Stimulated activated CD8-positive, alpha-beta memory T cell treated with anti-CD3 and anti-CD28 coated beads, Interleukin-7, amount 100 ng/mL, for 48 hours (primary cell): Measurements from ENCODE around the gene PRRC1.
A peak's percentile ranks its signal among the peaks of the same experiment; 100 is the strongest.
"Not testable (repeated sequence)": the region's sequence is repeated elsewhere in the genome, so short reads cannot be mapped to it uniquely, and the experiment has no call there.

Experiments
- DNase-seq, 2 donors: peaks; one replicate each; pipeline ENCODE4 v3.0.0-alpha.2; 2020; ENCODE audit warnings: low read depth in 1 of 2; ENCODE audit errors: extremely low read depth in 1 of 2

Gene PRRC1

GRCh38 chr5:127540553-127540952, 23.1 kb downstream of the PRRC1 start:
- not testable (repeated sequence) for DNase-seq

DNA sequence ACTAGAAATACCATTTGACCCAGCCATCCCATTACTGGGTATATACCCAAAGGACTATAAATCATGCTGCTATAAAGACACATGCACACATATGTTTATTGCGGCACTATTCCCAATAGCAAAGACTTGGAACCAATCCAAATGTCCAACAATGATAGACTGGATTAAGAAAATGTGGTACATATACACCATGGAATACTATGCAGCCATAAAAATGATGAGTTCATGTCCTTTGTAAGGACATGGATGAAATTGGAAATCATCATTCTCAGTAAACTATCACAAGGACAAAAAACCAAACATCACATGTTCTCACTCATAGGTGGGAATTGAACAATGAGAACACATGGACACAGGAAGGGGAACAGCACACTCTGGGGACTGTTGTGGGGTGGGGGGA, 27.8 kb downstream of the PRRC1 start:
- not testable (repeated sequence) for DNase-seq

DNA sequence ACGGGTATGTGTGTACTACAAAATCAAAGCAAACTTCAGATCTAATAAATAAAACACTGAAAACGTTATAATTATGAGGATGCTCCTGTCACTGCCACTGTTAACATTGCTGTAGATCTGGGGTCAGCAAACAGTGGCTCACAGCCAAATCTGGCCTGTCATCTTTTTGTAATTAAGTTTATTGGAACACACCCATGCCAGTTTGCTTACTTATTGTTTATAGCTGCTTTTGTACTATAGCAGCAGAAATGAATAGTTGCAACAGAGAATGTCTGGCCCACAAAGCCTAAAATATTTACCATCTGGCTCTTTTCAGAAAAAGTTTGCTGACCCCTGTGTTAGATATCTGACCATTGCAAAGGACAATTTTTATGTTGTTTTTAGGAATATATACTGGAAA, 32.1 kb downstream of the PRRC1 start:
- DNase-seq = no peak

DNA sequence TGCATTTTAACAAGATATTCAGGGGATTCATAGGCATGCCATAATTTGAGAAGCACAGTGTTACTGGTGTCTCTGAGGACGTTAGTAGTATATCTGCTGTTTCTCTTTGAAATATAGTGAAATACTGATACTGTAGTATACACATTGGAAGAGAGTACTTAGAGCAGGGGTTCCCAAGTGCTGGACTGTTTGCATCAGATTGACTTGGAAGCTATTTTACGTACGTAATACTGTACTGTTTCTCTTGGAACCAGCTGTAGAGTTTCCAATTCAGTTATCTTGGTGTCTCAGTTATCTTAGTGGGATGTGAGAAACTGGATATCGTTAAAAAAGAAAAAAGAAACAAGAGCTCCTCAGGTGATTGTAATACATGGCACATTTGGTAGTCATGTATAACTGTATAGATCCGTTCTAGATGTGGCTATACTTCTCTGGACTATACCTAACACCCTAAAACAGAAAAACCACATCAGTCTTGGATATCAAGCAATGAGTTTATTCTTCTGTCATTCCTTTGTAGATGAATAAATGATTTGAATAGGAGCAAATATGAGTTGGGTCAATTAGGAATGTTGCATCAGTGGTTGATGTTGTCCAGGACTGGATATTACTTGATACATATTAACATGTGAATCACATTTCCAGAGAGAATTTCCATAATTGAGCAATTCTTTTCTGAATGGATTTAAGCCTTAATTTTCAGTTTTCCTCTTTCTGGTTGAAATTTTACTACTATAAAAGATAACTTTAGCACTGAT, 33.4 kb downstream of the PRRC1 start:
- DNase-seq = no peak

GRCh38 chr5:127551410-127552041, 34.1 kb downstream of the PRRC1 start:
- no peak for DNase-seq

GRCh38 chr5:127555826-127556225, 38.4 kb downstream of the PRRC1 start:
- DNase-seq = no peak

- no peak for DNase-seq
Measured at GRCh38 chr5:127556609-127557334, 39.3 kb downstream of the PRRC1 start.

- no peak for DNase-seq
Measured at GRCh38 chr5:127558273-127558672, 40.8 kb downstream of the PRRC1 start.

- DNase-seq = no peak
Measured at GRCh38 chr5:127561254-127561653, 43.8 kb downstream of the PRRC1 start.

- DNase-seq = no peak
Measured at GRCh38 chr5:127562252-127562651, 44.8 kb downstream of the PRRC1 start.

DNA sequence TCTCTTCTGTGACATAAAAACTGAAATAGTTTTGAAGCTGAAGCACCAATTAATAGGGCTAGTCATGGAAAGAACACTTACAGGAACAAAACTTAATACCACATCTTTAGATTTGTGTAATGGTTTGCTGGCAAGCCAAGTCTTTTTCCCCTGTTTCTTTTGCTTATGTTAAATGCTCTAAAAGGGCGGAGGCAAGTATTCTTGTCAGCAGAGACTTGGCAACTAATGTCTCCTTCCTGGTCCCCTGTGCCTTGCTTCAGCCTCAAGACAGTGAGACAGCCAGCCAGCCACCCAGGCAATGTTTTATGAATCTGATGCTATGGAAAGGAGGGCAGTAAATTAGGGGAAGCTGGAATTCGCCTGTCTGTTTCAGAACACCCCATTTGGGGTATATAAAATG, 45.7 kb downstream of the PRRC1 start:
- DNase-seq = no peak

DNA sequence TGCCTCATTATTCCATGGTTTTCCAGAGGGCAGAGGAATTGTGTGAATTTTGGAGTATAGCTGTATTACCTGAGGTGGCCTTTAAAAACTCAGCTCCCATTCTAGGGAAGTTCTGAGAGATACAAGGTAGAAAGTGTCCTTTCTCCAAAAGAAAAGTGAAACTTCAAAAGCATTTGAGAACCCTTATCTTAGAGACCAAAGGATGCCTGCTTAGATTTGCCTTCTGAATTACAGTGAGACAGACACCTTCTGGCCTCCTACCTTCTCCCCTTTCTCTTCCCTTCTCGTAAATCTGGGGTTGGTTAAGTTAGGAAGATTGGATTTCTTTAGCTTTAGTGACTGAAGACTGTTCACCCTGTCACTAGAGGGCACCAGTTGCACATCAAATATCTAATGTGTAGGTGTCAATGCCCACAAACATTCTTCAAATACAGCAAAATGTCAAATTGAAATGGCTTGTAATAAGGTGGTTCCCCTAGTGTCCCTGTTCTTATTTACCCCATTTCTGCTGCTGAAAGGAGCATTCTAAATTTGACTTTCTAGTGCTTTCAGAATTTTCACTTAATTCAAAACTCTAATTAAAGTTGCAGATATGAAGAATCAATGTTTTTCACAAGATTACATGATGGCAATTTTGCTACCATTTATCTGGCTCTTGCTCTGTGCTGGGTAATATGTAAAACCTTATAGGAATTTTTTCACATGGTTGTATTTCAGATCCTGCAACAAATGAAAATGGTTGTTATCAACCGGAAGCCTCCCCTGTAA, 46.7 kb downstream of the PRRC1 start:
- DNase-seq = peak in 1 of 2 donors; percentile 7

DNA sequence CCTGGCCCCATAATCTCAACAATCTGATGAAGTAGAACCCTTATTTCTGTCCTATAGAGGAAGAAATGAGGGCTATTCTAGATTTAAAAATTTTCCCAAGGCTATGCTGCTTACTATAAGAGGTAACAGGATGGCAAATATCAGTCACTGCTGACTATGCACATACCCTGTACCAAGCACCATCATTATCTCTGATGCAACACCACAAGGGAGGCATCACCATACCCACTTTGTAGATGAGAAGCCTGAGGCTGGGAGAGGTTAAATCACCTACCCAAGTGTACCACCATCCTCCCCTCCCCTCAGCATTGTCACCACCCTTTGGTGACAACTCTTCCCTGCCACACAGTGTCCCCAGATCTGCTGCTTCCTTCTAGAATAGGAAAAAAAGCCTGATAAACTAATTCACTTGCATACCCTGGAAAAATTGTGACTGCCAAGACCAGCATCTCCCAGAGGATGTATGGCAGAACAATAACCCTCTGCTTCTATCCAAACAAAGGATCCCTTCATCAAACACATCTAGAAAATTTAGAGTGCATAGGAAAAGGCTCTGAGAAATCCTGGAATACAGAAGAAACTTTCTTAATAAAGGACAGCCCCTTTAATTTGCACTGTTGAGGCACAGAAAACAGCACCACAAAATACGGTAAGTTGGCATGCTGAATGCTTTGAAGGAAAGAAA, 48.3 kb downstream of the PRRC1 start:
- DNase-seq = no peak

- no peak for DNase-seq
Measured at GRCh38 chr5:127567026-127567768, 49.8 kb downstream of the PRRC1 start.

DNA sequence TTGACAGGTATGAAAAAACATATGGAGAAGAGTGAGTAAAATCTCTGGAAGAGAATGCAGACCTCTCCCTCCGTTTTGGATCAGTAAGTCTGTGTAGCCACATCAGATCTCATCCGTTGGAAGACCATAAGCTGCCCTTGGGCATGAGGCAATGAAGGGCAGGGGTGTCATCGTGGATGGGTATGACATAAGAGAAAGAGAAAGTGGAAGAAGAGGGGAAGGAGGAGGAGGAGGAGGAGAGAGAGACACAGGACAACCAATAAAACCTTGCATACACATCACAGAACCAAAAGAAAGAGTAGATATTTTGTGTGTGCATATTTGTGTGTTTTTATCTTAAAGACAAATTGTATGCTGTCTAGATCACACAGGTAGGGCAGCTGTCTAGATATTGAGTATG, 50.7 kb downstream of the PRRC1 start:
- no peak for DNase-seq

DNA sequence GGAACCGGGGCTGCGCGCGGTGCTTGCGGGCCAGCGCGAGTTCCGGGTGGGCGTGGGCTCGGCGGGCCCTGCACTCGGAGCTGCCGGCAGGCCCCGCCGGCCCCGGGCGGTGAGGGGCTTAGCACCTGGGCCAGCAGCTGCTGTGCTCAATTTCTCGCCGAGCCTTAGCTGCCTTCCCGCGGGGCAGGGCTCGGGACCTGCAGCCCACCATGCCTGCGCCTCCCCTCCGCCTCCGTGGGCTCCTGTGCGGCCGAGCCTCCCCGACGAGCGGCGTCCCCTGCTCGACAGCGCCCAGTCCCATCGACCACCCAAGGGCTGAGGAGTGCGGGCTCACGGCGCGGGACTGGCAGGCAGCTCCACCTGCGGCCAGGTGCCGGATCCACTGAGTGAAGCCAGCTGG, 52.0 kb downstream of the PRRC1 start:
- DNase-seq = not testable (repeated sequence)

DNA sequence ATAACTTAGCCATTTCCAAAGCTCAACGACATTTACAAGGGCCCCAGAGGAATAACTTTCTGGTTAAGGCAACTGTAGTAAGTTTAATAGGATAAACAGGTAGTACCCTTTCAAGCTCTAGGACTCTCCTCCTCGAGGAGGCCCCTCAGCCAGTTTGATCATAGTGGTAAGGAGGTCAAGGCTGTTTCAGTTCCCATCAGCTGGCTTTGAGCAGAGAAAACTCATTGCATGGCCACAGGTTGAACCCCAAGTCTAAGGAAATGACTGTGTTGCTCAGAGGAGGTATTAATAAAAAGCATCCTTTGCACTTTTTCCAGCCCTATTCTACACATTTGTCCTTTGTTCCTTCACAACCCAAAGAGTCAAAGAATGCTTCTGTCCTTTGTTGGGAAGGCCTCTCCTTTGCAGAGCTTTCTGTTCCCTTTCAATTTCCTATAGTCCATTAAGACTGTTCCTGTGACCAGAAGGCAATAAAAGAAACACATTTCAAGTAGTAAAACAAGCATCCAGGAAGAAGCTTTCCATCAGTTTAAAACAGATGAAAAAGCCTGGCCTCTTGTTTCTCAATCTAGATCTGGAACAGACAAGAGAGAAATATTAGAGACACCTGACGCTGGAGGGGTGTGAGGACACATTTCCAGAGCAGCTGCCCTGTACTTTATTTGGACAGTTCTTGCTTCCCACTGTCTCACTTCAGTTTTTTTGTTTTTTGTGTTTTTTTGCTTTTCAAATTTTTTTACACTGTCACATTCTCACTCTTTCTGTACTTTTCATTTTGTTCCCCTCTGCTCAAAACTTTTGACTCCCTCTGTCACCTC, 54.1 kb downstream of the PRRC1 start:
- DNase-seq = no peak

DNA sequence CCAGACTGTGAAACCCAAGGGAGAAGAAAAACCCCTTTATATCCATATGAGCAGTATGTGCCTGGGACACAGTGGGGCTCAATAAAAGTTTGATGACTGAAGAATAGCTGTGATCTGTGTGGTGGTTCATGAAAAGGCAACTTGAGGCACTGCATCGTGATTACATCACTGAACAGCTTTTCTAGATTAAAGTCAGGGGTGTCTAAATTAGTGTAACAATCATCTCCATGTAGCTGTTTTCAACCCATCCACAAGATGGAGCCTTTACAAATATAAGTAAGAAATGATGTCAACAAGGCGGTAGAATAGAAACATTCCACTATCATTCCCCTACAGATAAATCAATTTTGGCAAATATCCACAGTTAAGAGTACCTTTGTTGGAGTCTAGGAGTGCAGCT, 55.5 kb downstream of the PRRC1 start:
- DNase-seq = no peak
